HG03575 (cell line): ENCODE results near the gene CORO1C.
"Not testable (repeated sequence)": the region's sequence is repeated elsewhere in the genome, so short reads cannot be mapped to it uniquely, and the experiment has no call there.

Experiments used
- ATAC-seq: cut with Tn5 transposase; IDR thresholded peaks from one replicate; pipeline ENCODE4 v1.9.1; 2021; ENCODE audit not compliant: unreplicated experiment, insufficient number of reproducible peaks, low FRiP score; ENCODE audit errors: extremely low read depth

Gene CORO1C

GRCh38 chr12:108663324-108664015, 67.8 kb downstream of the CORO1C start:
- ATAC-seq, result no peak

DNA sequence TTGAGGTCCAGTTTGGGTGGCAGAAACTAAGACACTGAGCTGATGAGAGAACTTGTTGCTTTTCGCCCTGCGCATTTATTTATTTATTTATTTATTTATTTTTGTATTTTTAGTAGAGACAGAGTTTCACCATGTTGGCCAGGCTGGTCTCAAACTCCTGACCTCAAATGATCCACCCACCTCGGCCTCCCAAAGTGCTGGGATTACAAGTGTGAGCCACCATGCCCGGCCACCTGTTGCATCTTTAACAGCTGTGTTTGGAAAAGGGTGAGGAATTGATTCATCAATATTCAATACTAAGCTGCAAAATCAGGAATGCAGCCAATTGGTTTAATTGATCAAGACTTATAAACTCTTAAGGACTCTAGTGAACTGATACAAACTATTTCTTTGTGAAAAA, 73.2 kb downstream of the CORO1C start:
- ATAC-seq, result not testable (repeated sequence)

DNA sequence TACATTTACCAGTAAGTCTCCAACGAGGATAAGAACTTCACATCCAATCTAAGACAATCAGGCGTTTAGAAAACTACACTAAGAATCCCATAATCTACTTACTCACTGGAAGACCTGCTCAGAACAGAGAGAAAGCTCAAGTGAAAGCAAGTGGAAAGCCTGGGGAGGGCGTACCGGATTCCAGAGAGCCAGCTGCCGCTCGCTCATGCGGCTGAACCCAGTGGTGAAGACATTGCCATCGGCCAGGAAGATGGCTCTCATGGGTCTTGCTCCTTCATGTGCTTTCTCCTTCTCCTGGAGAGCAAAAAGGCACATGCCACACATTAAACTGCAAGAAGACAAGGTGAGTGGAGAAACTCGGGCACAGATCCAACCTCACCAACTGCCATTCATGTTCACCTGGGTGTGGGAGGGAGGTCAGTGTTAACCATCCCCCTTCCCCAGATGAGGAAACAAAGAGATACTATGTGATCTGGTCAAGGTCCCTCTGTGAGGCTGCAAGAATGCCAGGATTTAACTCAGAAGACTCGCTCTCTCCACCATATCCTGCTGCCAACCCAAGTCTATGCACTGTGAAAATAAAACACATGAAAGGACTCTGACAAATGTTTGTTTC, 74.1 kb downstream of the CORO1C start:
- ATAC-seq, result no peak

DNA sequence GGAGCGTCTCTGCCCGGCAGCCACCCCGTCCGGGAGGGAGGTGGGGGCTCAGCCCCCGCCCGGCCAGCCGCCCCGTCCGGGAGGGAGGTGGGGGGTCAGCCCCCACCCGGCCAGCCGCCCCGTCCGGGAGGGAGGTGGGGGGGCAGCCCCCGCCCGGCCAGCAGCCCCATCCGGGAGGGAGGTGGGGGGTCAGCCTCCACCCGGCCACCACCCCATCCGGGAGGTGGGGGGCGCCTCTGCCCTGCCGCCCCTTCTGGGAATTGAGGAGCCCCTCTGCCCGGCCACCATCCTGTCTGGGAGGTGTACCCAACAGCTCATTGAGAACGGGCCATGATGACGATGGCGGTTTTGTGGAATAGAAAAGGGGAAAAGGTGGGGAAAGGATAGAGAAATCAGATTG, 75.1 kb downstream of the CORO1C start:
- not testable (repeated sequence) for ATAC-seq

- ATAC-seq, result not testable (repeated sequence)
These were observed 75.5 kb downstream of the CORO1C start for GRCh38 chr12:108655812-108656175.

GRCh38 chr12:108654622-108655021, 76.7 kb downstream of the CORO1C start:
- not testable (repeated sequence) for ATAC-seq

GRCh38 chr12:108653922-108654321, 77.4 kb downstream of the CORO1C start:
- ATAC-seq, result no peak

GRCh38 chr12:108653082-108653516, 78.2 kb downstream of the CORO1C start:
- no peak for ATAC-seq

DNA sequence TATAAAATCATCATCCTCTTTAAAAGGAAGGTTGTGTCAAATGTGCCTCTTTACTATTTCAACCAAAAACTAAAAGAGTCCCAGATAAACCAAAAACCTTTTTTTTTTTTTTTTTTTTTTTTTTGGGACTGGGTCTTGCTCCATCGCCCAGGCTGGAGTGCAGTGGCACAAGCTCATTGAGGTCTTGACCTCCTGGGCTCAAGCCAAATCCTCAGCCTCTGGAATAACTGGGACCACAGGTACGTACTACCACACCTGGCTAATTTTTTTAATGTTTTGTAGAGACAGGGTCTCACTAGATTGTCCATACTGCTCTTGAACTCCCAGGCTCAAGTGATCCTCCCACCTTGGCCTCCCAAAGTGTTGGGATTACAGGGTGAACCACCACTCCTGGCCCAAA, 81.2 kb downstream of the CORO1C start:
- ATAC-seq, result no peak

DNA sequence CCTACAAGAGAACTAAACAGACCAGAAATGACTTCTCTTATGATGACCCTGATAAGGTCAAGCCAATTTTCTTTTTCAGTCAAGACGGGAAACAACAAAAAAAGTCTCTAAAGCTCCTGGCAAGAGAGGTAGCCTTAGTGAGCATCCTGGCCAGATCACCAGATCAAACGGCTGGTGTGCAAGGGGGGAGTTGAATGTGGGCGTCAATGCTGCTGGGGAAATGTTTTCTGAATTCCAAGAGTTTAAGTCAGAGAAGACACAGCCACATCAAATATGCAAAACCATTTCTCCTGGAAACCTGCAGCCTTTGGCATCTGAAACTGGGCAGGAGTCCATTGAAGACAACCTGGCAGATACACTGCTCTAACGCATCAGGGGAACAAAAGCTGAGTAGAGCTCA, 81.6 kb downstream of the CORO1C start:
- no peak for ATAC-seq

DNA sequence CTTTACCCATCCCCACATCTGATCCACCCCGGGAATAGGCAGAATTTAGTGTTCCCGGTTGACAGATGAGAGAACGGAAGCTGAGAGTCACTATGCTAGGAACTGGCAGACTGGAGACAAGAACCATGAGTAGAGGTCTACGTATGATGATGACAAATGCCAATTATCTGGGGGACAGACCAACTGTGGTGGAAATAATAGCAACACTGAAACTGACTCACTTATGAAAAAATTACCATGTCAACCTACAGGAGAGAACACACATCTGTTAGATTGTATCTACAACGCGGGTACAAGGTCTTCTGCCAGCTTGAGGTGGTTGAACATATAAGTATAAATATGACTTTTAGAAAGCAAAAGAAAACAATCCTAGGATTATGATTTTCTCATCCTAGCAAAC, 82.2 kb downstream of the CORO1C start:
- no peak for ATAC-seq

DNA sequence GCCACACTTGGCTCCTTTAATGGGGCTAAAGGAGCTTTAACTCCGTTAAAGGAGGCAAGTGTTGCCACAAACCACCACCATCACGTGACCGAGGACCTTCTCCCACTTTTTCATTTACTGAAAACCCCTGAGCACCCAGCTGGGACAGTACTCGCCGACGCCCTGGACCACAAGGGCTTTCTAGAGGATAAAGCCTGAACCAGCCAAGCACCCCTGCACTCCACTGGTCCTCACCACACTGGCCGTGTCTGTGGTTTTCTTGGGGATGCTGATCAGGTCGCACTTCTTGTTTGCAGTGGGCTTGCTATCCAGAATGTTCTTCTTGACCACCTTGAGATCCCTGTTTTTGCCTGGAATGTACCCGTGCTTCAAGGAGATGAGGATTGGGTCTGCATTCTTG, 82.9 kb downstream of the CORO1C start:
- no peak for ATAC-seq

GRCh38 chr12:108647585-108648287, 83.6 kb downstream of the CORO1C start:
- no peak for ATAC-seq

DNA sequence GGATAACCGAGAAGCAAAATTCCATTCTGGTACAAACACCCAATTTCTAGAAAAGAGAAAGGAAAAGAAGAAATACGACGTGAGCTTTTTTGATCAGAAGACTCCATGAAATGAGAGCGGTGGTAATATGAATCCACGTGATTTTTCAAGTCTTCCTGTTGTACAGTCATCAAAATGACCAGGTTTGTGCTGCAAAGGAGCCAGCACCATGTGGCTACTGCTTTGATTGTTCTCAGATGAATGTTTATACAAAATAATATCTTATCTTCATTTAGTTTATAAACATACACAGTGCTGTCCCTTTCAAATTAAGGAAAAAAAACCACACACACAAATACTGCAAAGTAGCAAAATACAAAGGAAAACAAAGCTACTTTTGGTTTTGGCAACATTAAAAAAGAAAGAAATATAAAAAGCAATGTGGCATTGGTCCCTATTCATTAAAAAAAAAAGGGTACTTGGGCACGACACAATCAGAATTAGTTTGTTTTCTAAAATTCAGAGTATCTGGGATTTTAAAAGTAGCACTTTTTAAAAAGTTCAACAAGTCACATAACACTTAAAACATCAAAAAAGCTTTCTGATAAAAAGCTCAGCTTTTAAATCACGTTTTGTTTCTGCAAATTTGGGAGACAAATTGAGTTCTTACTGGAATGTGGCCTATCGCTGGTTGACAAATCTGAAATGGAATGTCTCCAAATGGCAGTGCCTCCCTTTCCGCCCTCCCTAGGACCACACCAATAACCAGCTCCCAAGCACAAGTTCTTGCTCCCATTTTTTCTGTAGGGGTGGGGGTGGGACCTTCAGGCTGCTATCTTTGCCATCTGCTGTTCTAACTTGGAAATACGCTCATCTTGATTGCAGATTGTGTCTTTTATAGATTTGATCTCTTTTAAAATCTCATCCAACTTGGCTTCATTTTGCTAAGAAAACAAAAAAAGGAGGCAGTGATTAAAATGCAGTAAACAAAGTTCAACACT, 84.4 kb downstream of the CORO1C start:
- no peak for ATAC-seq

DNA sequence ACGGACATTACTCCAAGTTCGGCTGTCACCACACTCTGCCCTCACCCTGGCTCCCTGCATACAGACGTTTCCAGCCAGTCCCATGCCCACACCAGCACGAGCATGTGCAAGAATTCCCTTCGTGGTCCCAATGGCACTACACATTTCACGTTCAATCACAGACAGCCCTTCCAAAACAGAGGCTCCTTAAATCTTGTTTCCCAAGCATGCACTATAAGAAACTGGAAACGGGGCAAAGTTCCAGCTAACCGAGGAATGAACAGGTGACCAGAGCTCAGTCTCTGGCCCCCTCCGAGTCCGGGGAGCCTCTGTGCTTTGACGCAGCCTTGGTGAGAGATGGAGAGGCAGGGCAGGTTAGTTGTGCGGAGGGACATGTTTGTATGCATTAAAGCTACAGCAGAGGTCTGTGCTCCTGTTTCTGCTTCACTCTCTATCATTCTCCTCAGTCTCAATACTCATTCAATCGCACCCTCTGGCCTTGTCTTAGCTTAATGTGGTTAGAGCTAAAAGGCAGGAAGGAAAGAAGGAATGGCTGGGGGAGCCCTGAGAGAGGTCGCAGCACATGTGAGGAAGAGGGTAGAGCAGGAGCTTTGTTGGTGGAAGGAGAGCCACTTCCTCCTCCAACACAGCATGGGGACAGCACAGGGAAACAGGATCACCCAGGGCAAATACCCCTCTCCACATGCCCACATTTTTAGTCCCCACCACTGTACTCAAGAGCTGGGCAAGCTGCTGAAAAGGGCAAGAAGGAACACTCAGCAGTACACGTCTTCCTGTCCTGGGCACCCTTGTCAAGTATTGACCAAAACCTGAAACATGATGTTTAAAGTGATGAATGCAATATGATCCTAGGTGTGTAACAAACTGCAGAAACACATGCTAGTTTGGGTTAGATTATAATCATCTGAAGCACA, 85.4 kb downstream of the CORO1C start:
- ATAC-seq, result no peak

- no peak for ATAC-seq
These were observed 86.6 kb downstream of the CORO1C start for GRCh38 chr12:108644811-108645120.

- ATAC-seq, result no peak
These were observed 87.1 kb downstream of the CORO1C start for GRCh38 chr12:108643941-108644810.
